SU-DHL-6 (cell line): ENCODE measurements around the gene ZMYM2.

Experiments
- H2AFZ ChIP-seq: fragments of 200-600 bp; sonication (generic); 2 replicates; pipeline ENCODE4 v1.6.1; 2014; ENCODE audit warnings: low read depth, mild to moderate bottlenecking, moderate library complexity, mixed read lengths, antibody characterized with exemption, low read length; ENCODE audit not compliant: severe bottlenecking
- H3F3A ChIP-seq: fragments of 200-600 bp; shearing (Covaris generic); 2 replicates; pipeline ENCODE4 v1.6.0; 2016; ENCODE audit warnings: antibody characterized with exemption, mild to moderate bottlenecking; ENCODE audit not compliant: insufficient read depth
- H3K27ac ChIP-seq: fragments of 200-600 bp; sonication (generic); 2 replicates; pipeline ENCODE4 v1.5.1; 2016; ENCODE audit warnings: low read depth, mild to moderate bottlenecking, low read length, moderate library complexity, mixed read lengths
- H3K27me3 ChIP-seq: fragments of 200-600 bp; sonication (generic), shearing (Covaris generic); 2 replicates; pipeline ENCODE4 v1.6.0; 2014; ENCODE audit warnings: mild to moderate bottlenecking, low read length
- H3K36me3 ChIP-seq: fragments of 200-600 bp; sonication (generic); 2 replicates; pipeline ENCODE4 v1.6.1; 2014; ENCODE audit warnings: mild to moderate bottlenecking, low read length, mixed read lengths
- H3K4me2 ChIP-seq: fragments of 300-600, 200-600 bp; shearing (Covaris generic), sonication (generic); 2 replicates; pipeline ENCODE4 v1.6.0; 2014; ENCODE audit warnings: low read length, low read depth, mild to moderate bottlenecking; ENCODE audit not compliant: poor library complexity, severe bottlenecking
- H3K4me3 ChIP-seq: fragments of 200-600 bp; sonication (generic); 2 replicates; pipeline ENCODE4 v1.5.1; 2014; ENCODE audit warnings: antibody characterized with exemption, low read length, mild to moderate bottlenecking, mixed read lengths; ENCODE audit not compliant: insufficient read depth, poor library complexity, severe bottlenecking
- H3K79me2 ChIP-seq: fragments of 200-600 bp; sonication (generic); 2 replicates; pipeline ENCODE4 v1.6.1; 2014; ENCODE audit warnings: mild to moderate bottlenecking, low read length, moderate library complexity; ENCODE audit not compliant: insufficient read depth
- H3K9ac ChIP-seq: fragments of 200-600 bp; sonication (generic); 2 replicates; pipeline ENCODE4 v1.7.0; 2014; ENCODE audit warnings: mild to moderate bottlenecking, low read length
- H3K9me2 ChIP-seq: fragments of 200-600 bp; sonication (generic); replicated peaks from 2 replicates; pipeline ENCODE4 v1.6.1; 2014; ENCODE audit warnings: low read length; ENCODE audit not compliant: insufficient read depth
- H3K9me3 ChIP-seq: fragments of 200-600 bp; sonication (generic); 2 replicates; pipeline ENCODE4 v1.6.1; 2014; ENCODE audit warnings: low read length, mixed read lengths; ENCODE audit not compliant: insufficient read depth
- H4K20me1 ChIP-seq: fragments of 200-600 bp; sonication (generic); 2 replicates; pipeline ENCODE4 v1.6.1; 2014; ENCODE audit warnings: low read depth, mild to moderate bottlenecking, antibody characterized with exemption, low read length, moderate library complexity, mixed read lengths
- CTCF ChIP-seq: fragments of 200-600 bp; sonication (generic); IDR thresholded peaks from one replicate; pipeline ENCODE4 v1.5.1; 2017; ENCODE audit warnings: antibody characterized with exemption, mild to moderate bottlenecking, low read length, moderate library complexity; ENCODE audit not compliant: insufficient read depth, poor library complexity, severe bottlenecking
- EZH2phosphoT487 ChIP-seq: fragments of 200-600 bp; sonication (generic), shearing (Covaris generic); conservative IDR thresholded peaks from 2 replicates; pipeline ENCODE4 v1.6.1; 2018; ENCODE audit warnings: mild to moderate bottlenecking, antibody characterized with exemption, low read length, moderate library complexity, mixed read lengths

The ZMYM2 gene

GRCh38 chr13:19984430-19985218, 26.1 kb downstream of the ZMYM2 start:
- no peak overlapping the region for H3K4me2 ChIP-seq
- H3K9ac ChIP-seq = no peak overlapping the region
- no peak overlapping the region for H3K27ac ChIP-seq
- no peaks in the 10 kb centered on the region for H4K20me1 ChIP-seq
- no peaks in the 10 kb centered on the region for H3K9me2 ChIP-seq
- H3F3A ChIP-seq = peaks cover 11% of the 10 kb centered on the region; the same call in 1 of the 2 replicates
- no peaks in the 10 kb centered on the region for H3K27me3 ChIP-seq
- no peak overlapping the region for H2AFZ ChIP-seq
- H3K4me3 ChIP-seq = no peak overlapping the region
- H3K9me3 ChIP-seq = no peaks in the 10 kb centered on the region
- H3K79me2 ChIP-seq = peaks cover 79% of the 10 kb centered on the region
- peaks cover 2% of the 10 kb centered on the region; the same call in 1 of the 2 replicates for H3K36me3 ChIP-seq
- no peak for TF ChIP-seq CTCF
- no peak for TF ChIP-seq EZH2phosphoT487

GRCh38 chr13:19985219-19985556, 26.7 kb downstream of the ZMYM2 start:
- Histone ChIP-seq H4K20me1 (no peaks in the 10 kb centered on the region), H2AFZ (no peak overlapping the region), H3K27me3 (no peaks in the 10 kb centered on the region), H3F3A (peaks cover 11% of the 10 kb centered on the region; the same call in 1 of the 2 replicates), H3K9me3 (no peaks in the 10 kb centered on the region), H3K9ac (no peak overlapping the region), H3K9me2 (no peaks in the 10 kb centered on the region), H3K36me3 (no peaks in the 10 kb centered on the region), H3K79me2 (peaks cover 81% of the 10 kb centered on the region), H3K4me2 (no peak overlapping the region), H3K27ac (no peak overlapping the region), H3K4me3 (no peak overlapping the region)
- TF ChIP-seq EZH2phosphoT487 (no peak), CTCF (no peak)

- Histone ChIP-seq H3K79me2 (peaks cover 61% of the 10 kb centered on the region), H3K9ac (no peak overlapping the region), H3K36me3 (peaks cover 18% of the 10 kb centered on the region), H3F3A (no peaks in the 10 kb centered on the region), H4K20me1 (0 out of 2 replicates have a peak, but pooled peaks cover 3% of the 10 kb centered on the region), H3K27me3 (no peaks in the 10 kb centered on the region), H3K9me3 (no peaks in the 10 kb centered on the region), H3K27ac (no peak overlapping the region), H3K4me2 (no peak overlapping the region), H3K9me2 (no peaks in the 10 kb centered on the region), H3K4me3 (no peak overlapping the region), H2AFZ (no peak overlapping the region)
- no peak for TF ChIP-seq EZH2phosphoT487
- no peak for TF ChIP-seq CTCF
These were observed 33.0 kb downstream of the ZMYM2 start for GRCh38 chr13:19991531-19991930.
